Peyer's patch (tissue), 4 donors: ENCODE results near the gene ADAM17. TPM values are rescaled to one million over a fixed set of nuclear protein-coding genes. Genes with fewer than 3 reads are reported as not detected.
A peak's percentile ranks its signal among the peaks of the same experiment; 100 is the strongest.

Source experiments
- DNase-seq, 3 donors: peaks; one replicate each; pipeline ENCODE4 v3.0.0-alpha.2; 2017 to 2019
- H3K27ac ChIP-seq, 4 donors: fragments of 200-600 bp; sonication (generic); one replicate each; pipeline ENCODE4 v1.5.1; 2016 to 2019
- H3K27me3 ChIP-seq, 2 donors: fragments of 200-600 bp; sonication (generic); one replicate each; pipeline ENCODE4 v1.5.1; 2019
- H3K36me3 ChIP-seq, 3 donors: fragments of 200-600 bp; sonication (generic); one replicate each; pipeline ENCODE4 v1.5.1; 2016 to 2019
- H3K4me1 ChIP-seq, 4 donors: fragments of 200-600 bp; sonication (generic); one replicate each; pipeline ENCODE4 v1.5.1; 2016 to 2019
- H3K4me3 ChIP-seq, 4 donors: fragments of 200-600 bp; sonication (generic); 1 replicate in 3 of 4; 2 replicates in 1 of 4; pipeline ENCODE4 v1.5.1; 2016 to 2019; ENCODE audit warnings: mild to moderate bottlenecking in 1 of 4
- H3K9me3 ChIP-seq, 4 donors: fragments of 200-600 bp; sonication (generic); one replicate each; pipeline ENCODE4 v1.5.1; 2016 to 2019; ENCODE audit warnings: mild to moderate bottlenecking in 1 of 4
- CTCF ChIP-seq, 6 experiments: fragments of 450-650 bp in 4 of 6; fragments of 200-600 bp in 2 of 6; sonication (generic) in 1 of 6; IDR thresholded peaks; one replicate each; pipeline ENCODE4 v1.5.1; 2017 to 2019; ENCODE audit warnings: antibody characterized with exemption in 6 of 6, mild to moderate bottlenecking in 3 of 6, moderate library complexity in 1 of 6
- POLR2A ChIP-seq, 2 donors: fragments of 450-650 bp; IDR thresholded peaks; one replicate each; pipeline ENCODE4 v1.5.1; 2017; ENCODE audit warnings: antibody characterized with exemption in 2 of 2, mild to moderate bottlenecking in 2 of 2, moderate library complexity in 2 of 2
- total RNA-seq, 4 donors: library from RNA; depleted of rRNA; stranded (reverse); fragments of >200 nt; gene quantifications; one replicate each; pipeline ENCODE4 v1.1.0, GENCODE V29; 2016

Gene ADAM17
- total RNA-seq, 4 donors from 2014 or later = 10.5 to 45.4 (median 21.0) TPM

DNA sequence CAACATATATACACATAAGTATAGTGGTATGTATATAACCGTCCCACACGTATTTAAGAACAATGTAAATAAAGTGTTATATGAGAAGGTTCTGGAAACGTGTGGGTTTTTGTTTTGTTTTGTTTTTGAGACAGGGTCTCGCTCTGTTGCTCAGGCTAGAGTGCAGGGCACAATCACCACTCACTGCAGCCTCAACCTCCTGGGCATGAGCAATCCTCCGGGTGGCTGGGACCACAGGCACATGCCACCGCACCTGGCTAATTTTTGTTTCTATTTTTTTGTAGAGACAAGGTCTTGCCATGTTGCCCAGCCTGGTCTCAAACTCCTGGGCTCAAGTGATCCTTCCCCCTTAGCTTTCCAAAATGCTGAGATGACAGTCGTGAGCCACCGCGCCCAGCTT is 6.2 kb downstream of the ADAM17 start:
- Histone ChIP-seq H3K4me3 (no peak overlapping the region), H3K27ac (peak overlapping the region in 2 of 4 donors; percentile 70 to 79), H3K9me3 (no peaks in the 10 kb centered on the region), H3K27me3 (no peaks in the 10 kb centered on the region), H3K36me3 (no peaks in the 10 kb centered on the region), H3K4me1 (peaks cover 0 to 35% (median 20%) of the 10 kb centered on the region in 4 donors)
- DNase-seq = peak in 1 of 3 donors; percentile 57
- no peak for TF ChIP-seq CTCF (IDR thresholded peaks at IDR 0.05)
- TF ChIP-seq POLR2A (IDR thresholded peaks at IDR 0.05) = no peak

DNA sequence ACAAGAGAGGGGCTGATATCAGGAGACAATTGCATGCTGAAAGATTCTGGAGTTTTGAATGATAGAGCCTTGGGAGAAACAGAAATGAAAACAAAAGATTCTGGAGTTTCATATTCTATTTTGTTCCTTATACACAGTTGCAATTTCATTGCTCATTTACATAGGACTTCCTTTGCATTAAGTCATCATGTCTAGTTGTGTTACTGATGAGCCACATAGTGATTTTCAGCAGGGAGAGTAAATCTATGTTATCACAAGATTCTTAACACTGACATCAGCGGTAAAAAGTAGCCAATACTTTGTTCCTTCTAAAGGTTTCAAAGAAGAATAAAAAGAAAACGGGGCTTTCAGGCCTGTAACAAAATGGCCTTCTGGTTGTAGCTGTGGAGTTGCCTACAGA is 7.1 kb downstream of the ADAM17 start:
- Histone ChIP-seq H3K27me3 (no peaks in the 10 kb centered on the region), H3K4me1 (peaks cover 0 to 31% (median 15%) of the 10 kb centered on the region in 4 donors), H3K27ac (peak overlapping the region in 2 of 4 donors; percentile 70 to 83), H3K36me3 (no peaks in the 10 kb centered on the region), H3K9me3 (no peaks in the 10 kb centered on the region), H3K4me3 (peak overlapping the region in 1 of 4 donors; percentile 24)
- no peak for TF ChIP-seq POLR2A (IDR thresholded peaks at IDR 0.05)
- TF ChIP-seq CTCF (IDR thresholded peaks at IDR 0.05) = no peak
- no peak for DNase-seq

GRCh38 chr2:9547262-9547991 is 8.2 kb downstream of the ADAM17 start:
- TF ChIP-seq CTCF (IDR thresholded peaks at IDR 0.05) = no peak
- TF ChIP-seq POLR2A (IDR thresholded peaks at IDR 0.05) = no peak
- H3K27me3 ChIP-seq = no peaks in the 10 kb centered on the region
- peaks cover 0 to 22% (median 15%) of the 10 kb centered on the region in 4 donors for H3K4me1 ChIP-seq
- DNase-seq = no peak
- H3K4me3 ChIP-seq = no peak overlapping the region
- peak overlapping the region in 2 of 4 donors; percentile 70 to 83 for H3K27ac ChIP-seq
- no peaks in the 10 kb centered on the region for H3K36me3 ChIP-seq
- no peaks in the 10 kb centered on the region for H3K9me3 ChIP-seq

GRCh38 chr2:9545502-9545901 is 10.1 kb downstream of the ADAM17 start:
- H3K4me3 ChIP-seq = no peak overlapping the region
- TF ChIP-seq CTCF (IDR thresholded peaks at IDR 0.05) = no peak
- TF ChIP-seq POLR2A (IDR thresholded peaks at IDR 0.05) = no peak
- peaks cover 0 to 11% (median 0%) of the 10 kb centered on the region in 3 donors for H3K36me3 ChIP-seq
- H3K27ac ChIP-seq = peak overlapping the region in 1 of 4 donors; percentile 19
- no peak for DNase-seq
- H3K4me1 ChIP-seq = peaks cover 0 to 18% (median 8%) of the 10 kb centered on the region in 4 donors
- no peaks in the 10 kb centered on the region for H3K9me3 ChIP-seq
- H3K27me3 ChIP-seq = no peaks in the 10 kb centered on the region

DNA sequence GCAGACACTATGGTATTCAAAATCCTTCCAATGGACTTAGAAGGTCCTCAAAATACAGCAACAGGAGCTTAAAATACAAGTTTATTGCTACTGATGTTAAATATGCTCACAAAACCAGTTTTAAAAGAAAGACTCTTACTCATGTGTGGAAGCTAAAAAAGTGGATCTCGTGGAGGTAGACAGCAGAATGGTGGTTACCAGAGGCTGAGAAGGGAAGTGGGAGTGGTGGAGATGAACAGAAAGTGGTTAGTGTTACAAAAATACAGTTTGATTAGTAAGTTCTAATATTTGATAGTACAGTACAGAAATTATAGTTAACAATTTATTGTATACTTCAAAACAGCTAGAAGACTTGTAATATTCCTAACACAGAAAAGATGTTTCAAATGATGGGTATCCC is 12.1 kb downstream of the ADAM17 start:
- H3K4me1 ChIP-seq = peaks cover 0 to 12% (median 1%) of the 10 kb centered on the region in 4 donors
- peak overlapping the region in 1 of 4 donors; percentile 4 for H3K27ac ChIP-seq
- TF ChIP-seq POLR2A (IDR thresholded peaks at IDR 0.05) (no peak), CTCF (IDR thresholded peaks at IDR 0.05) (no peak)
- no peaks in the 10 kb centered on the region for H3K27me3 ChIP-seq
- no peaks in the 10 kb centered on the region for H3K9me3 ChIP-seq
- H3K36me3 ChIP-seq = peaks cover 0 to 11% (median 0%) of the 10 kb centered on the region in 3 donors
- H3K4me3 ChIP-seq = no peak overlapping the region
- DNase-seq = no peak
